Activated B cell treated with CpG ODN at 0.5 μM for 24 hours (primary cell): Measurements from ENCODE around the gene ASB15. TPM values are rescaled to one million over a fixed set of nuclear protein-coding genes. Genes with fewer than 3 reads are reported as not detected.

Experiments used
- ATAC-seq: fragments of 200-7000 bp; cut with Tn5 transposase; one replicate; pipeline ENCODE4 v1.10.0; 2021; ENCODE audit warnings: low read depth, mild to moderate bottlenecking, moderate library complexity
- CTCF ChIA-PET: fragments of 350-600 bp; sonication (Branson Sonifier 250); formaldehyde crosslinking; loops from one replicate; lab custom pipeline; 2021; ENCODE audit warnings: antibody characterized with exemption; lab: Charles Lee
- POLR2A ChIA-PET: fragments of 350-600 bp; sonication (Branson Sonifier 250); formaldehyde crosslinking; loops from one replicate; lab custom pipeline; 2021; ENCODE audit warnings: antibody characterized with exemption; lab: Charles Lee
- DNase-seq: peaks from one replicate; pipeline ENCODE4 v3.0.0; 2022
- H3K27ac Mint-ChIP-seq: one replicate; pipeline ENCODE4 v1.8.0; 2020; ENCODE audit warnings: mixed read lengths
- H3K27me3 Mint-ChIP-seq: one replicate; pipeline ENCODE4 v1.8.0; 2021; ENCODE audit warnings: mixed read lengths
- H3K36me3 Mint-ChIP-seq: one replicate; pipeline ENCODE4 v1.8.0; 2021; ENCODE audit warnings: low read depth, mixed read lengths
- H3K4me1 Mint-ChIP-seq: one replicate; pipeline ENCODE4 v1.8.0; 2021; ENCODE audit warnings: mixed read lengths
- H3K4me3 Mint-ChIP-seq: one replicate; pipeline ENCODE4 v1.8.0; 2020; ENCODE audit warnings: mild to moderate bottlenecking, mixed read lengths
- H3K9me3 Mint-ChIP-seq: one replicate; pipeline ENCODE4 v1.8.0; 2020; ENCODE audit warnings: mixed read lengths
- CTCF ChIP-seq: fragments of 200-600 bp; IDR thresholded peaks from one replicate; pipeline ENCODE4 v1.8.0; 2022; ENCODE audit warnings: antibody characterized with exemption, mild to moderate bottlenecking
- intact Hi-C: fragments of 100-400 bp; cut with micrococcal nuclease; formaldehyde crosslinking; loops from one replicate; pipeline ENCODE4 v1.15.1; 2024
- total RNA-seq: library from RNA; stranded (reverse); gene quantifications from 2 replicates; pipeline ENCODE4 v1.2.3, GENCODE V29; 2022

ASB15 gene
- total RNA-seq, 1 donor from 2014 or later: not detected

GRCh38 chr7:123665157-123665556 is 63.5 kb downstream of the ASB15 start:
- ChIA-PET CTCF (no interaction called here), POLR2A (no interaction called here)
- no peaks in the 10 kb centered on the region for H3K9me3 Mint-ChIP-seq
- no peaks in the 10 kb centered on the region for H3K36me3 Mint-ChIP-seq
- peaks cover 11% of the 10 kb centered on the region for H3K27me3 Mint-ChIP-seq
- no peak for DNase-seq
- ATAC-seq: no peak
- H3K27ac Mint-ChIP-seq: no peak overlapping the region
- intact Hi-C loops: no loop called here
- H3K4me3 Mint-ChIP-seq: no peak overlapping the region
- no peak for TF ChIP-seq CTCF
- H3K4me1 Mint-ChIP-seq: no peaks in the 10 kb centered on the region

- H3K36me3 Mint-ChIP-seq: no peaks in the 10 kb centered on the region
- peaks cover 11% of the 10 kb centered on the region for H3K27me3 Mint-ChIP-seq
- H3K27ac Mint-ChIP-seq: no peak overlapping the region
- CTCF ChIA-PET: no interaction called here
- no peak for DNase-seq
- TF ChIP-seq CTCF: no peak
- POLR2A ChIA-PET: no interaction called here
- no peaks in the 10 kb centered on the region for H3K9me3 Mint-ChIP-seq
- intact Hi-C loops: no loop called here
- H3K4me3 Mint-ChIP-seq: no peak overlapping the region
- no peak for ATAC-seq
- H3K4me1 Mint-ChIP-seq: no peaks in the 10 kb centered on the region
Measured at GRCh38 chr7:123665896-123666295, 64.3 kb downstream of the ASB15 start.

GRCh38 chr7:123666492-123666891 is 64.9 kb downstream of the ASB15 start:
- no peak for DNase-seq
- no peaks in the 10 kb centered on the region for H3K9me3 Mint-ChIP-seq
- H3K27me3 Mint-ChIP-seq: peaks cover 9% of the 10 kb centered on the region
- ATAC-seq: no peak
- TF ChIP-seq CTCF: no peak
- no peak overlapping the region for H3K27ac Mint-ChIP-seq
- intact Hi-C loops: no loop called here
- H3K4me3 Mint-ChIP-seq: no peak overlapping the region
- ChIA-PET CTCF (no interaction called here), POLR2A (no interaction called here)
- no peaks in the 10 kb centered on the region for H3K36me3 Mint-ChIP-seq
- H3K4me1 Mint-ChIP-seq: no peaks in the 10 kb centered on the region

GRCh38 chr7:123669485-123669884 is 67.9 kb downstream of the ASB15 start:
- CTCF ChIA-PET: no interaction called here
- POLR2A ChIA-PET: no interaction called here
- H3K9me3 Mint-ChIP-seq: no peaks in the 10 kb centered on the region
- DNase-seq (no peak), ATAC-seq (no peak)
- intact Hi-C loops: no loop called here
- H3K4me1 Mint-ChIP-seq: no peaks in the 10 kb centered on the region
- H3K27ac Mint-ChIP-seq: no peak overlapping the region
- no peak overlapping the region for H3K4me3 Mint-ChIP-seq
- no peak for TF ChIP-seq CTCF
- no peaks in the 10 kb centered on the region for H3K27me3 Mint-ChIP-seq
- no peaks in the 10 kb centered on the region for H3K36me3 Mint-ChIP-seq

GRCh38 chr7:123673137-123673732 is 71.6 kb downstream of the ASB15 start:
- ChIA-PET POLR2A (no interaction called here), CTCF (interaction anchor here (1.1 kb wide), 1 partner anchor 9 kb away, joined by 3 read pairs; no protein-coding TSS in a partner anchor)
- no peaks in the 10 kb centered on the region for H3K4me1 Mint-ChIP-seq
- no peaks in the 10 kb centered on the region for H3K9me3 Mint-ChIP-seq
- ATAC-seq (no peak), DNase-seq (no peak)
- H3K27me3 Mint-ChIP-seq: no peaks in the 10 kb centered on the region
- no peak for TF ChIP-seq CTCF
- H3K4me3 Mint-ChIP-seq: no peak overlapping the region
- no peak overlapping the region for H3K27ac Mint-ChIP-seq
- intact Hi-C loops: no loop called here
- no peaks in the 10 kb centered on the region for H3K36me3 Mint-ChIP-seq
